Epithelial cell of esophagus (primary cell): ENCODE results near the gene NIT1.

Experiments used
- DNase-seq: peaks from one replicate; pipeline ENCODE4 v3.0.0; 2010; ENCODE audit warnings: low read depth
- H3K4me3 ChIP-seq: 2 replicates; pipeline ENCODE4 v1.5.1; 2011; ENCODE audit warnings: mild to moderate bottlenecking, low read length, control low read depth
- CTCF ChIP-seq: IDR thresholded peaks from 2 replicates; pipeline ENCODE4 v1.5.1; 2011; ENCODE audit warnings: low read depth, mild to moderate bottlenecking, low read length, control low read depth, inconsistent platforms; ENCODE audit not compliant: insufficient read depth; ENCODE audit errors: missing control alignments

Gene NIT1

GRCh38 chr1:161153682-161154337 is 35.9 kb downstream of the NIT1 start, which contains the start of gene UFC1:
TSS of gene UFC1 (plus strand) at chr1:161153978. CDS start at chr1:161153998, 20 bp downstream.
- H3K4me3 ChIP-seq, result peak within 1 kb of the TSS; percentile 99
- DNase-seq, result peak; percentile 91
- TF ChIP-seq CTCF, result no peak

GRCh38 chr1:161157867-161158266 is 40.0 kb downstream of the NIT1 start:
- no peak for TF ChIP-seq CTCF
- no peak overlapping the region for H3K4me3 ChIP-seq
- DNase-seq, result no peak

GRCh38 chr1:161158316-161159010 is 40.6 kb downstream of the NIT1 start:
- TF ChIP-seq CTCF, result no peak
- peak overlapping the region; percentile 84 for H3K4me3 ChIP-seq

GRCh38 chr1:161159087-161159912 is 41.4 kb downstream of the NIT1 start, which contains the start of gene USP21:
TSS of gene USP21 (plus strand) at chr1:161159500. CDS start at chr1:161160641, 1,141 bp downstream.
- peak; percentile 90 for DNase-seq
- TF ChIP-seq CTCF, result peak; percentile 63
- H3K4me3 ChIP-seq, result peak within 1 kb of the TSS; percentile 84

More at GRCh38 chr1:161158316-161159010, 40.6 kb downstream of the NIT1 start:
- peak; percentile 26 for DNase-seq

- no peak for DNase-seq
- H3K4me3 ChIP-seq, result peak overlapping the region; percentile 84
- TF ChIP-seq CTCF, result no peak
Measured at GRCh38 chr1:161159913-161160243, 42.0 kb downstream of the NIT1 start.

- no peak overlapping the region for H3K4me3 ChIP-seq
- DNase-seq, result no peak
- no peak for TF ChIP-seq CTCF
Measured at GRCh38 chr1:161160671-161161145, 42.8 kb downstream of the NIT1 start.
